Astrocyte (in vitro differentiated cells and primary cell): ENCODE measurements around the gene CRELD1. TPM values are rescaled to one million over a fixed set of nuclear protein-coding genes. Genes with fewer than 3 reads are reported as not detected.
A peak's percentile ranks its signal among the peaks of the same experiment; 100 is the strongest.

Source experiments
- DNase-seq: peaks from one replicate; pipeline ENCODE4 v3.0.0-alpha.2; 2010; ENCODE audit warnings: low read depth
- FAIRE-seq: peaks from 2 replicates; lab custom pipeline; 2011; peaks lifted over from hg19 to GRCh38; lab: Jason Lieb, UNC
- H2AFZ ChIP-seq: 2 replicates; pipeline ENCODE4 v1.6.0; 2012; ENCODE audit warnings: low read depth, low read length, inconsistent platforms
- H3K27ac ChIP-seq: 2 replicates; pipeline ENCODE4 v1.5.1; 2011; ENCODE audit warnings: low read depth, low read length, inconsistent platforms
- H3K27me3 ChIP-seq: 2 replicates; pipeline ENCODE4 v1.6.0; 2011; ENCODE audit warnings: low read length, inconsistent platforms; ENCODE audit not compliant: insufficient read depth
- H3K36me3 ChIP-seq: 2 replicates; pipeline ENCODE4 v1.5.1; 2011; ENCODE audit warnings: low read length, inconsistent platforms; ENCODE audit not compliant: insufficient read depth
- H3K4me1 ChIP-seq: 2 replicates; pipeline ENCODE4 v1.5.1; 2011; ENCODE audit warnings: low read length, inconsistent platforms; ENCODE audit not compliant: insufficient read depth
- H3K4me2 ChIP-seq: 2 replicates; pipeline ENCODE4 v1.6.0; 2012; ENCODE audit warnings: low read length, inconsistent platforms
- H3K4me3 ChIP-seq: 2 replicates; pipeline ENCODE4 v1.5.1; 2011; ENCODE audit warnings: low read depth, mild to moderate bottlenecking, low read length, inconsistent platforms; ENCODE audit not compliant: insufficient read depth
- H3K79me2 ChIP-seq: 2 replicates; pipeline ENCODE4 v1.6.0; 2012; ENCODE audit warnings: mild to moderate bottlenecking, low read length, inconsistent platforms; ENCODE audit not compliant: insufficient read depth
- H3K9ac ChIP-seq: 2 replicates; pipeline ENCODE4 v1.6.0; 2012; ENCODE audit warnings: mild to moderate bottlenecking, low read length, inconsistent platforms
- H3K9me3 ChIP-seq: 2 replicates; pipeline ENCODE4 v1.5.1; 2012; ENCODE audit warnings: low read depth, mild to moderate bottlenecking, low read length, inconsistent platforms; ENCODE audit not compliant: insufficient read depth
- H4K20me1 ChIP-seq: 2 replicates; pipeline ENCODE4 v1.6.0; 2012; ENCODE audit warnings: low read length, inconsistent platforms; ENCODE audit not compliant: insufficient read depth
- H3K27ac Mint-ChIP-seq: one replicate; pipeline ENCODE4 v1.8.0; 2021; ENCODE audit warnings: mild to moderate bottlenecking, mixed read lengths; ENCODE audit not compliant: unreplicated experiment
- H3K27me3 Mint-ChIP-seq: one replicate; pipeline ENCODE4 v1.8.0; 2021; ENCODE audit warnings: low read depth, mixed read lengths; ENCODE audit not compliant: unreplicated experiment
- H3K36me3 Mint-ChIP-seq: one replicate; pipeline ENCODE4 v1.8.0; 2021; ENCODE audit warnings: low read depth, mixed read lengths; ENCODE audit not compliant: unreplicated experiment
- H3K4me1 Mint-ChIP-seq: one replicate; pipeline ENCODE4 v1.8.0; 2021; ENCODE audit warnings: low read depth, mixed read lengths; ENCODE audit not compliant: unreplicated experiment
- H3K4me3 Mint-ChIP-seq: one replicate; pipeline ENCODE4 v1.8.0; 2021; ENCODE audit warnings: mild to moderate bottlenecking, moderate library complexity, mixed read lengths; ENCODE audit not compliant: unreplicated experiment
- H3K9me3 Mint-ChIP-seq: one replicate; pipeline ENCODE4 v1.8.0; 2021; ENCODE audit warnings: mild to moderate bottlenecking, mixed read lengths; ENCODE audit not compliant: unreplicated experiment
- EZH2 ChIP-seq: IDR thresholded peaks from 2 replicates; pipeline ENCODE4 v1.6.1; 2012; ENCODE audit warnings: mild to moderate bottlenecking, low read length, inconsistent platforms; ENCODE audit not compliant: insufficient read depth
- total RNA-seq: library from RNA; stranded (reverse); gene quantifications from 2 replicates; pipeline ENCODE4 v1.2.1, GENCODE V29; 2021
- TF ChIP-seq, protein P1 (sequence below): IDR thresholded peaks from 2 replicates; pipeline ENCODE4 v1.5.1; 2011; ENCODE audit warnings: low read depth, mild to moderate bottlenecking, inconsistent platforms, low read length, moderate library complexity; ENCODE audit not compliant: insufficient read depth

CRELD1 gene
- total RNA-seq, 1 donor from 2014 or later: 18.8 TPM

- Histone ChIP-seq H2AFZ (no peak overlapping the region), H3K4me2 (peak overlapping the region; percentile 83), H3K27me3 (no peaks in the 10 kb centered on the region), H3K4me3 (no peak overlapping the region), H3K9me3 (no peaks in the 10 kb centered on the region), H3K27ac (no peak overlapping the region), H3K9ac (no peak overlapping the region), H3K4me1 (peaks cover 23% of the 10 kb centered on the region), H4K20me1 (no peaks in the 10 kb centered on the region), H3K79me2 (no peaks in the 10 kb centered on the region), H3K36me3 (no peaks in the 10 kb centered on the region)
- TF ChIP-seq EZH2: no peak
- TF ChIP-seq, protein P1, sequence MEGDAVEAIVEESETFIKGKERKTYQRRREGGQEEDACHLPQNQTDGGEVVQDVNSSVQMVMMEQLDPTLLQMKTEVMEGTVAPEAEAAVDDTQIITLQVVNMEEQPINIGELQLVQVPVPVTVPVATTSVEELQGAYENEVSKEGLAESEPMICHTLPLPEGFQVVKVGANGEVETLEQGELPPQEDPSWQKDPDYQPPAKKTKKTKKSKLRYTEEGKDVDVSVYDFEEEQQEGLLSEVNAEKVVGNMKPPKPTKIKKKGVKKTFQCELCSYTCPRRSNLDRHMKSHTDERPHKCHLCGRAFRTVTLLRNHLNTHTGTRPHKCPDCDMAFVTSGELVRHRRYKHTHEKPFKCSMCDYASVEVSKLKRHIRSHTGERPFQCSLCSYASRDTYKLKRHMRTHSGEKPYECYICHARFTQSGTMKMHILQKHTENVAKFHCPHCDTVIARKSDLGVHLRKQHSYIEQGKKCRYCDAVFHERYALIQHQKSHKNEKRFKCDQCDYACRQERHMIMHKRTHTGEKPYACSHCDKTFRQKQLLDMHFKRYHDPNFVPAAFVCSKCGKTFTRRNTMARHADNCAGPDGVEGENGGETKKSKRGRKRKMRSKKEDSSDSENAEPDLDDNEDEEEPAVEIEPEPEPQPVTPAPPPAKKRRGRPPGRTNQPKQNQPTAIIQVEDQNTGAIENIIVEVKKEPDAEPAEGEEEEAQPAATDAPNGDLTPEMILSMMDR: no peak
- FAIRE-seq (no peak), DNase-seq (no peak)
- Mint-ChIP-seq H3K27ac (no peak overlapping the region), H3K4me1 (peaks cover 5% of the 10 kb centered on the region), H3K36me3 (no peaks in the 10 kb centered on the region), H3K27me3 (no peaks in the 10 kb centered on the region), H3K4me3 (peak overlapping the region; percentile 54), H3K9me3 (no peaks in the 10 kb centered on the region)
These were observed 15.2 kb upstream of the CRELD1 start for GRCh38 chr3:9918261-9919038.

DNA sequence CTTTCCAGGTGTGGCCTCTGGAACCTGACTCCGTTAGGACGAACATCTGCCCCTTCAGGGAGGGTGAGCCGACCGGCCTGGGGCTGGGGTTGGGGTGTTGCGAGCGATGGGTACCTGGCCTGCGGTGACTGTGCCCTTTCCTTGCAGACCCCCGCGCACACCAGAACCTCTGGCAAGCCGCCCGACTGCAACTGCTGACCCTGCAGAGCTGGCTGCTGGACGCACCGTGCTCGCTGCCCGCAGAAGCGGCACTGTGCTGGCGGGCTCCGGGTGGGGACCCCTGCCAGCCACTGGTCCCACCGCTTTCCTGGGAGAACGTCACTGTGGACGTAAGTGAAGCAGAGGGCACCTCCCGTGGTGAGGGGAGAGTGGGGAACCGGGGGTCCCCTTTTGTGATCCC, 5.5 kb upstream of the CRELD1 start:
- H3K4me3 Mint-ChIP-seq: no peak overlapping the region
- FAIRE-seq (no peak), DNase-seq (no peak)
- H4K20me1 ChIP-seq: no peaks in the 10 kb centered on the region
- H3K4me1 ChIP-seq: peaks cover 3% of the 10 kb centered on the region
- H3K36me3 Mint-ChIP-seq: peaks cover 29% of the 10 kb centered on the region
- no peak overlapping the region for H2AFZ ChIP-seq
- H3K27me3 ChIP-seq: no peaks in the 10 kb centered on the region
- TF ChIP-seq, protein P1: no peak
- TF ChIP-seq EZH2: no peak
- peaks cover 6% of the 10 kb centered on the region for H3K9me3 Mint-ChIP-seq
- no peak overlapping the region for H3K4me3 ChIP-seq
- no peak overlapping the region for H3K27ac Mint-ChIP-seq
- no peaks in the 10 kb centered on the region for H3K36me3 ChIP-seq
- H3K27ac ChIP-seq: no peak overlapping the region
- H3K4me1 Mint-ChIP-seq: no peaks in the 10 kb centered on the region
- H3K27me3 Mint-ChIP-seq: no peaks in the 10 kb centered on the region
- no peaks in the 10 kb centered on the region for H3K9me3 ChIP-seq
- no peak overlapping the region for H3K9ac ChIP-seq
- no peaks in the 10 kb centered on the region for H3K79me2 ChIP-seq
- H3K4me2 ChIP-seq: no peak overlapping the region

- no peak for TF ChIP-seq EZH2
- TF ChIP-seq, protein P1: no peak
- FAIRE-seq: no peak
- Histone ChIP-seq H3K36me3 (no peaks in the 10 kb centered on the region), H3K9ac (no peak overlapping the region), H3K27ac (no peak overlapping the region), H3K4me2 (no peak overlapping the region), H3K79me2 (no peaks in the 10 kb centered on the region), H3K4me3 (no peak overlapping the region), H2AFZ (no peak overlapping the region), H3K9me3 (no peaks in the 10 kb centered on the region), H4K20me1 (no peaks in the 10 kb centered on the region), H3K4me1 (peaks cover 9% of the 10 kb centered on the region), H3K27me3 (no peaks in the 10 kb centered on the region)
- Mint-ChIP-seq H3K27ac (no peak overlapping the region), H3K4me1 (peaks cover 2% of the 10 kb centered on the region), H3K9me3 (peaks cover 3% of the 10 kb centered on the region), H3K27me3 (no peaks in the 10 kb centered on the region), H3K4me3 (no peak overlapping the region), H3K36me3 (peaks cover 25% of the 10 kb centered on the region)
- DNase-seq: no peak
These were observed 2.7 kb upstream of the CRELD1 start for GRCh38 chr3:9930804-9931418.
